ENCODE results near the gene KDM4C. TPM values are rescaled to one million over a fixed set of nuclear protein-coding genes. Genes with fewer than 3 reads are reported as not detected.

KDM4C gene
- total and polyA plus RNA-seq, 2 of the 8 experiments (the other 6 are each of a cell fraction or from before 2014, with no cell fraction given) = 13.0 to 26.1 TPM

- TF ChIP-seq MAFK (IDR thresholded peaks at IDR 0.05; ENCODE audit: low read depth, low read length) = no peak
- TF ChIP-seq EGR1 (IDR thresholded peaks at IDR 0.05; ENCODE audit: borderline replicate concordance, low read depth, low read length) = no peak
- no peak for TF ChIP-seq RFX5 (IDR thresholded peaks at IDR 0.05; ENCODE audit: borderline replicate concordance, low read depth, low read length)
Observed at GRCh38 chr9:6905850-6906375, 148.1 kb downstream of the KDM4C start (continued).

Measured in H1 (cell line).